ENCODE data around the gene PKMYT1.

DNA sequence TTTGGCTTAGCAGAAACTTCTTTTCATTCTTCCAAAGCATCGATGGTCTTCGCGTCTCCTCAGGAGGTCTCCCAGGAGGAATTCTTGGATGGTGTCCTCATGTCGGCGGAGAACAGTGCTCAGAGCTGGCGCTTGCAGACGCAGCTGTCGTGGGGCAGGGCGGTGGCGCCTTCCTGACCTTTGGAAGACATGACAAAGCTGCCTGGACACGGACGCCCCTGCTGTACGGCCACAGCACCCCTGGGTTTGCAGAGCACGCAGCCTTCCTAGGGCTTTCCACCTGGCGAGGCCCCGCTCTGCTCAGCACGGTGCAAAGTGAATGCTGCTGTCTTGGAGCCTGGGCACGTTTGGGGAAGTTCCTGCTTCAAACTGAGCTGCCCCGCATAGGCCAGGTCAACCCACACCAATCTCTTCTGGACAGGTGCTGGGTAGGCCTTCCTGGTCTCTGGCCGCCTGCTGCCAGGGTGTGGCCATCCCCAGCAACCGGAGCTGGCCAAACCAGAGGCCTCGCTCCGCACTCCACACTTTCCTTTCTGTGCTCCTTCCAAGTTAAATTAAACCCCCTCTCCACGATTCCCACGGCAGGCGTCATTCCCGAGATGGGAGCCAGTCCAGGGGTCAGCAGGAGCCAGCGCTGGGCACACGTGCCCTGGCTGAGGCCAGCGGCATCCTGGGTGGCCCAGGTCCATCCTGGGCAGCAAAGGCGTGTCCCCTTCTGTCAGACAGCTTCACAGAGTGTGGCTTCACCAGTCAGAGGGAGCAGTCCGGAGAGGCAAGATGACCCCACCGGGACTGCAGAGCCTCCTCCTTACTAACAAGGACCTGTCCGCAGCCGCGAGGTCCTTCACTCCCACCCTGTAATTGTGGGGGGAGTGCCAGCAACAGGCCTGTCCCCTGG is 31.2 kb downstream of the PKMYT1 start:
- TF ChIP-seq, protein P1, sequence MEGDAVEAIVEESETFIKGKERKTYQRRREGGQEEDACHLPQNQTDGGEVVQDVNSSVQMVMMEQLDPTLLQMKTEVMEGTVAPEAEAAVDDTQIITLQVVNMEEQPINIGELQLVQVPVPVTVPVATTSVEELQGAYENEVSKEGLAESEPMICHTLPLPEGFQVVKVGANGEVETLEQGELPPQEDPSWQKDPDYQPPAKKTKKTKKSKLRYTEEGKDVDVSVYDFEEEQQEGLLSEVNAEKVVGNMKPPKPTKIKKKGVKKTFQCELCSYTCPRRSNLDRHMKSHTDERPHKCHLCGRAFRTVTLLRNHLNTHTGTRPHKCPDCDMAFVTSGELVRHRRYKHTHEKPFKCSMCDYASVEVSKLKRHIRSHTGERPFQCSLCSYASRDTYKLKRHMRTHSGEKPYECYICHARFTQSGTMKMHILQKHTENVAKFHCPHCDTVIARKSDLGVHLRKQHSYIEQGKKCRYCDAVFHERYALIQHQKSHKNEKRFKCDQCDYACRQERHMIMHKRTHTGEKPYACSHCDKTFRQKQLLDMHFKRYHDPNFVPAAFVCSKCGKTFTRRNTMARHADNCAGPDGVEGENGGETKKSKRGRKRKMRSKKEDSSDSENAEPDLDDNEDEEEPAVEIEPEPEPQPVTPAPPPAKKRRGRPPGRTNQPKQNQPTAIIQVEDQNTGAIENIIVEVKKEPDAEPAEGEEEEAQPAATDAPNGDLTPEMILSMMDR (IDR thresholded peaks at IDR 0.05; ENCODE audit: poor library complexity): no peak
- TF ChIP-seq EZH2 (IDR thresholded peaks at IDR 0.05; ENCODE audit: borderline replicate concordance): no peak

Measured in hepatocyte (in vitro differentiated cells).